Measurements from ENCODE around the gene MATN3.

The MATN3 gene

GRCh38 chr2:20021405-20022009 is 9.0 kb upstream of the MATN3 start:
- no peak overlapping the region for H2BK120ac ChIP-seq (ENCODE audit: insufficient read depth, low read length, poor library complexity)
- no peak overlapping the region for H4K91ac ChIP-seq (ENCODE audit: low read depth, low read length)
- no peak overlapping the region for H3K14ac ChIP-seq (ENCODE audit: low read length)
- no peak overlapping the region for H3K4ac ChIP-seq (ENCODE audit: low read depth, low read length)
- H3K23ac ChIP-seq (ENCODE audit: low read length): no peak overlapping the region
- WGBS (ENCODE audit: extremely low coverage, insufficient coverage, insufficient read length): no CpG with 5 or more reads among the region's 3 CpGs
- no peak overlapping the region for H3K4me3 ChIP-seq (ENCODE audit: low read depth, low read length)
- H2AK5ac ChIP-seq (ENCODE audit: low read length): no peak overlapping the region
- H3K27me3 ChIP-seq (ENCODE audit: insufficient read depth, low read length): no peaks in the 10 kb centered on the region
- H3K9ac ChIP-seq (ENCODE audit: low read length): no peak overlapping the region
- H2AFZ ChIP-seq (ENCODE audit: insufficient read depth, low read length, poor library complexity): no peak overlapping the region
- H3K79me2 ChIP-seq (ENCODE audit: control insufficient read depth, insufficient read depth, low read length, poor library complexity): no peaks in the 10 kb centered on the region
- DNase-seq: no peak
- H2BK12ac ChIP-seq (ENCODE audit: low read length): no peak overlapping the region
- no peaks in the 10 kb centered on the region for H3K79me1 ChIP-seq (ENCODE audit: low read length)
- peaks cover 2 to 4% of the 10 kb centered on the region in 2 experiments for H3K36me3 ChIP-seq (ENCODE audit: control insufficient read depth in 1 of 2, insufficient read depth in 2 of 2, low read length in 2 of 2)
- peaks cover 11% of the 10 kb centered on the region for H3K9me3 ChIP-seq (ENCODE audit: insufficient read depth, low read depth, low read length)
- H3K27ac ChIP-seq (ENCODE audit: low read depth, low read length): no peak overlapping the region
- no peaks in the 10 kb centered on the region for H3K4me1 ChIP-seq (ENCODE audit: control insufficient read depth in 1 of 2, insufficient read depth in 2 of 2, low read length in 2 of 2)
- H4K8ac ChIP-seq (ENCODE audit: low read depth, low read length): no peak overlapping the region
- H3K18ac ChIP-seq (ENCODE audit: low read length): no peak overlapping the region
- H3K4me2 ChIP-seq (ENCODE audit: low read length): no peak overlapping the region
- no peak overlapping the region for H2BK5ac ChIP-seq (ENCODE audit: low read depth, low read length, poor library complexity)
- no peak overlapping the region for H4K12ac ChIP-seq (ENCODE audit: low read depth, low read length)

GRCh38 chr2:20019747-20020146 is 7.3 kb upstream of the MATN3 start:
- Histone ChIP-seq H2AK5ac (ENCODE audit: low read length) (no peak overlapping the region), H3K14ac (ENCODE audit: low read length) (no peak overlapping the region), H3K79me2 (ENCODE audit: control insufficient read depth, insufficient read depth, low read length, poor library complexity) (no peaks in the 10 kb centered on the region), H3K9me3 (ENCODE audit: insufficient read depth, low read depth, low read length) (peaks cover 11% of the 10 kb centered on the region), H3K27me3 (ENCODE audit: insufficient read depth, low read length) (no peaks in the 10 kb centered on the region), H3K4me2 (ENCODE audit: low read length) (no peak overlapping the region), H4K12ac (ENCODE audit: low read depth, low read length) (no peak overlapping the region), H3K36me3 (ENCODE audit: control insufficient read depth in 1 of 2, insufficient read depth in 2 of 2, low read length in 2 of 2) (peaks cover 2 to 4% of the 10 kb centered on the region in 2 experiments), H2BK120ac (ENCODE audit: insufficient read depth, low read length, poor library complexity) (no peak overlapping the region), H3K4me3 (ENCODE audit: low read depth, low read length) (no peak overlapping the region), H2BK12ac (ENCODE audit: low read length) (no peak overlapping the region), H2AFZ (ENCODE audit: insufficient read depth, low read length, poor library complexity) (no peak overlapping the region), H3K9ac (ENCODE audit: low read length) (no peak overlapping the region), H3K4me1 (ENCODE audit: control insufficient read depth in 1 of 2, insufficient read depth in 2 of 2, low read length in 2 of 2) (no peaks in the 10 kb centered on the region), H3K4ac (ENCODE audit: low read depth, low read length) (no peak overlapping the region), H4K91ac (ENCODE audit: low read depth, low read length) (no peak overlapping the region), H3K18ac (ENCODE audit: low read length) (no peak overlapping the region), H2BK5ac (ENCODE audit: low read depth, low read length, poor library complexity) (no peak overlapping the region), H3K23ac (ENCODE audit: low read length) (no peak overlapping the region), H3K27ac (ENCODE audit: low read depth, low read length) (no peak overlapping the region), H3K79me1 (ENCODE audit: low read length) (peaks cover 1% of the 10 kb centered on the region), H4K8ac (ENCODE audit: low read depth, low read length) (no peak overlapping the region)
- DNase-seq: no peak
- WGBS (ENCODE audit: extremely low coverage, insufficient coverage, insufficient read length): no CpG with 5 or more reads among the region's 4 CpGs

DNA sequence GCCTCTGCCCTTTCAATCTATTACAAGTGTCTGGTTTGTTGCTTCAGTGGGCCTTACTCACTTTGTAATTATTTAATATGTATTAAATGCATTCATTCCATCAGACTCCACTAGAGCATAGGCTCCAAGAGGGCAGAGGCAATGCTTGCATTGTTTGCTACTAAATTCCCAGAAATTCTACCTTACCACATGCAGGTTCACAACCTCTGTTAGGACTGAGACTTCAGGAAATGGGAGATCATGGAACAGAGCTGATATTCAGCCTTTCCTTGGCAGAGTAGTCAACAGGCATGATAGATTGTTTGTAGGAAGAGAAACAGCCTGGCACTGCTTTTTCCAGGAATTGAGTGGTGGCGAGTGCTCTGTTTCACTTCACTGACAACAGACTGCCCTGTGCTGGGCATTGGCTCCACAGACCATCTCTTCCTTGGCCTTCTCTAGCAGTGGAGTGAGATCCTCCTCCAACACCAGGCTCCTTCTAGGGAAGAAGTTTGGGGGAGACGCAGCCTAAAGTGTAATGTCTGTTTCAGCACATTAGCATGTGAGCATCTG is 6.2 kb upstream of the MATN3 start:
- no peak overlapping the region for H3K18ac ChIP-seq (ENCODE audit: low read length)
- H3K4ac ChIP-seq (ENCODE audit: low read depth, low read length): no peak overlapping the region
- H2AFZ ChIP-seq (ENCODE audit: insufficient read depth, low read length, poor library complexity): no peak overlapping the region
- H3K14ac ChIP-seq (ENCODE audit: low read length): no peak overlapping the region
- H3K36me3 ChIP-seq (ENCODE audit: control insufficient read depth in 1 of 2, insufficient read depth in 2 of 2, low read length in 2 of 2): peaks cover 2 to 4% of the 10 kb centered on the region in 2 experiments
- no peak overlapping the region for H3K27ac ChIP-seq (ENCODE audit: low read depth, low read length)
- no peaks in the 10 kb centered on the region for H3K79me2 ChIP-seq (ENCODE audit: control insufficient read depth, insufficient read depth, low read length, poor library complexity)
- H4K91ac ChIP-seq (ENCODE audit: low read depth, low read length): no peak overlapping the region
- no peaks in the 10 kb centered on the region for H3K4me1 ChIP-seq (ENCODE audit: control insufficient read depth in 1 of 2, insufficient read depth in 2 of 2, low read length in 2 of 2)
- H3K9ac ChIP-seq (ENCODE audit: low read length): no peak overlapping the region
- H3K9me3 ChIP-seq (ENCODE audit: insufficient read depth, low read depth, low read length): peaks cover 12% of the 10 kb centered on the region
- no peak for DNase-seq
- H2BK5ac ChIP-seq (ENCODE audit: low read depth, low read length, poor library complexity): no peak overlapping the region
- WGBS (ENCODE audit: extremely low coverage, insufficient coverage, insufficient read length): no CpG with 5 or more reads among the region's 2 CpGs
- no peak overlapping the region for H2BK120ac ChIP-seq (ENCODE audit: insufficient read depth, low read length, poor library complexity)
- peaks cover 1% of the 10 kb centered on the region for H3K79me1 ChIP-seq (ENCODE audit: low read length)
- H2BK12ac ChIP-seq (ENCODE audit: low read length): no peak overlapping the region
- no peak overlapping the region for H2AK5ac ChIP-seq (ENCODE audit: low read length)
- no peak overlapping the region for H3K4me3 ChIP-seq (ENCODE audit: low read depth, low read length)
- no peak overlapping the region for H3K4me2 ChIP-seq (ENCODE audit: low read length)
- no peak overlapping the region for H4K12ac ChIP-seq (ENCODE audit: low read depth, low read length)
- no peaks in the 10 kb centered on the region for H3K27me3 ChIP-seq (ENCODE audit: insufficient read depth, low read length)
- no peak overlapping the region for H4K8ac ChIP-seq (ENCODE audit: low read depth, low read length)
- no peak overlapping the region for H3K23ac ChIP-seq (ENCODE audit: low read length)

- Histone ChIP-seq H3K23ac (ENCODE audit: low read length) (no peak overlapping the region), H3K4ac (ENCODE audit: low read depth, low read length) (no peak overlapping the region), H4K8ac (ENCODE audit: low read depth, low read length) (no peak overlapping the region), H2AK5ac (ENCODE audit: low read length) (no peak overlapping the region), H3K4me3 (ENCODE audit: low read depth, low read length) (no peak overlapping the region), H3K18ac (ENCODE audit: low read length) (no peak overlapping the region), H2BK5ac (ENCODE audit: low read depth, low read length, poor library complexity) (no peak overlapping the region), H2AFZ (ENCODE audit: insufficient read depth, low read length, poor library complexity) (no peak overlapping the region), H3K36me3 (ENCODE audit: control insufficient read depth in 1 of 2, insufficient read depth in 2 of 2, low read length in 2 of 2) (no peaks in the 10 kb centered on the region), H4K91ac (ENCODE audit: low read depth, low read length) (no peak overlapping the region), H3K4me1 (ENCODE audit: control insufficient read depth in 1 of 2, insufficient read depth in 2 of 2, low read length in 2 of 2) (peaks cover 13% of the 10 kb centered on the region in 2 experiments), H3K79me1 (ENCODE audit: low read length) (peaks cover 17% of the 10 kb centered on the region), H3K9me3 (ENCODE audit: insufficient read depth, low read depth, low read length) (peaks cover 8% of the 10 kb centered on the region), H3K27ac (ENCODE audit: low read depth, low read length) (no peak overlapping the region), H3K27me3 (ENCODE audit: insufficient read depth, low read length) (no peaks in the 10 kb centered on the region), H2BK12ac (ENCODE audit: low read length) (no peak overlapping the region), H2BK120ac (ENCODE audit: insufficient read depth, low read length, poor library complexity) (no peak overlapping the region), H3K79me2 (ENCODE audit: control insufficient read depth, insufficient read depth, low read length, poor library complexity) (peaks cover 5% of the 10 kb centered on the region), H3K9ac (ENCODE audit: low read length) (no peak overlapping the region), H3K14ac (ENCODE audit: low read length) (no peak overlapping the region), H4K12ac (ENCODE audit: low read depth, low read length) (no peak overlapping the region), H3K4me2 (ENCODE audit: low read length) (no peak overlapping the region)
- DNase-seq: no peak
Observed at GRCh38 chr2:20016346-20016745, 3.9 kb upstream of the MATN3 start.
